Caco-2 (cell line): ENCODE measurements around the gene MTG1. TPM values are rescaled to one million over a fixed set of nuclear protein-coding genes. Genes with fewer than 3 reads are reported as not detected.

Experiments used
- BruUV-seq: library from RNA; stranded (reverse); fragments of 400-500 nt; replicated peaks from 2 replicates; lab custom pipeline; 2021; lab: Mats Ljungman, UMichigan
- CTCF ChIA-PET: fragments of 300-600 bp; sonication (Branson Sonifier 250); formaldehyde crosslinking; loops from one replicate; lab custom pipeline; 2022; ENCODE audit warnings: antibody characterized with exemption; lab: Charles Lee
- POLR2A ChIA-PET: fragments of 300-600 bp; sonication (Branson Sonifier 250); formaldehyde crosslinking; loops from one replicate; lab custom pipeline; 2022; ENCODE audit warnings: antibody characterized with exemption; lab: Charles Lee
- DNase-seq, 2 experiments: peaks; one replicate each; pipeline versions ENCODE4 v3.0.0 to v3.0.0-alpha.2; 2020 to 2022
- H3K27me3 ChIP-seq: replicated peaks from 2 replicates; pipeline ENCODE4 v1.6.0; 2011; ENCODE audit warnings: low read length; ENCODE audit not compliant: control insufficient read depth, insufficient read depth
- H3K36me3 ChIP-seq: 2 replicates; pipeline ENCODE4 v1.5.1; 2011; ENCODE audit warnings: low read length; ENCODE audit not compliant: control insufficient read depth, insufficient read depth
- H3K4me1 ChIP-seq: fragments of 250-450 bp; sonication (Bioruptor Pico); 2 replicates; pipeline ENCODE4 v1.5.1; 2020; ENCODE audit warnings: mild to moderate bottlenecking
- H3K4me3 ChIP-seq: 2 replicates; pipeline ENCODE4 v1.5.1; 2011; ENCODE audit warnings: low read depth, mild to moderate bottlenecking, control low read depth, low read length
- H3K9me3 ChIP-seq: fragments of 250-450 bp; sonication (Bioruptor Pico); 2 replicates; pipeline ENCODE4 v1.5.1; 2020; ENCODE audit warnings: mild to moderate bottlenecking, moderate library complexity
- H3K27ac Mint-ChIP-seq: one replicate; pipeline ENCODE4 v1.8.0; 2022; ENCODE audit warnings: mixed read lengths; ENCODE audit not compliant: unreplicated experiment
- H3K27me3 Mint-ChIP-seq: one replicate; pipeline ENCODE4 v1.8.0; 2022; ENCODE audit warnings: mixed read lengths; ENCODE audit not compliant: insufficient read depth, unreplicated experiment
- H3K36me3 Mint-ChIP-seq: one replicate; pipeline ENCODE4 v1.8.0; 2022; ENCODE audit warnings: mild to moderate bottlenecking, mixed read lengths; ENCODE audit not compliant: insufficient read depth, unreplicated experiment
- H3K4me1 Mint-ChIP-seq: one replicate; pipeline ENCODE4 v1.8.0; 2022; ENCODE audit warnings: low read depth, mixed read lengths; ENCODE audit not compliant: unreplicated experiment
- H3K4me3 Mint-ChIP-seq: one replicate; pipeline ENCODE4 v1.8.0; 2022; ENCODE audit warnings: mild to moderate bottlenecking, moderate library complexity, mixed read lengths; ENCODE audit not compliant: unreplicated experiment
- H3K9me3 Mint-ChIP-seq: one replicate; pipeline ENCODE4 v1.8.0; 2022; ENCODE audit warnings: mixed read lengths; ENCODE audit not compliant: unreplicated experiment
- CTCF ChIP-seq, 2 experiments: fragments of 200-600 bp in 1 of 2; IDR thresholded peaks; 1 replicate in 1 of 2; 2 replicates in 1 of 2; pipeline versions ENCODE4 v1.5.1 to v1.8.0; 2011 to 2022; ENCODE audit warnings: antibody characterized with exemption in 1 of 2, control low read depth in 1 of 2, inconsistent platforms in 1 of 2, low read depth in 1 of 2, low read length in 1 of 2, mild to moderate bottlenecking in 1 of 2, moderate library complexity in 1 of 2; ENCODE audit not compliant: insufficient read depth in 1 of 2, severe bottlenecking in 1 of 2, unreplicated experiment in 1 of 2
- intact Hi-C: fragments of 100-400 bp; cut with micrococcal nuclease; formaldehyde crosslinking; loops from one replicate; pipeline ENCODE4 v1.10.0; 2022; ENCODE audit not compliant: unreplicated experiment
- total RNA-seq: library from RNA; stranded (reverse); gene quantifications from 2 replicates; pipeline ENCODE4 v1.2.3, GENCODE V29; 2022

The MTG1 gene
- total RNA-seq, 1 experiment from 2014 or later: 113 TPM

GRCh38 chr10:133446979-133447378 is 53.0 kb downstream of the MTG1 start:
- H3K9me3 Mint-ChIP-seq: peaks cover 37% of the 10 kb centered on the region
- H3K36me3 ChIP-seq: no peaks in the 10 kb centered on the region
- H3K4me3 Mint-ChIP-seq: no peak overlapping the region
- CTCF ChIA-PET: no interaction called here
- BruUV-seq: no TSS peak
- peaks cover 6% of the 10 kb centered on the region for H3K36me3 Mint-ChIP-seq
- no peaks in the 10 kb centered on the region for H3K27me3 ChIP-seq
- intact Hi-C loops: no loop called here
- H3K27me3 Mint-ChIP-seq: peaks cover 7% of the 10 kb centered on the region
- H3K4me3 ChIP-seq: no peak overlapping the region
- no peak for TF ChIP-seq CTCF (IDR thresholded peaks at IDR 0.05; ENCODE audit: insufficient read depth in 1 of 2, low read depth in 1 of 2, low read length in 1 of 2, severe bottlenecking in 1 of 2, unreplicated experiment in 1 of 2)
- POLR2A ChIA-PET: no interaction called here
- peaks cover 37% of the 10 kb centered on the region for H3K9me3 ChIP-seq
- H3K4me1 ChIP-seq: no peaks in the 10 kb centered on the region
- DNase-seq: no peak
- H3K27ac Mint-ChIP-seq: no peak overlapping the region
- H3K4me1 Mint-ChIP-seq: no peaks in the 10 kb centered on the region

GRCh38 chr10:133448120-133448519 is 54.2 kb downstream of the MTG1 start:
- H3K9me3 ChIP-seq: peaks cover 37% of the 10 kb centered on the region
- TF ChIP-seq CTCF (IDR thresholded peaks at IDR 0.05; ENCODE audit: insufficient read depth in 1 of 2, low read depth in 1 of 2, low read length in 1 of 2, severe bottlenecking in 1 of 2, unreplicated experiment in 1 of 2): no peak
- peaks cover 6% of the 10 kb centered on the region for H3K36me3 Mint-ChIP-seq
- intact Hi-C loops: no loop called here
- H3K27me3 ChIP-seq: no peaks in the 10 kb centered on the region
- H3K4me3 Mint-ChIP-seq: no peak overlapping the region
- H3K9me3 Mint-ChIP-seq: peaks cover 41% of the 10 kb centered on the region
- H3K27me3 Mint-ChIP-seq: peaks cover 3% of the 10 kb centered on the region
- DNase-seq: no peak
- H3K4me3 ChIP-seq: no peak overlapping the region
- H3K27ac Mint-ChIP-seq: no peak overlapping the region
- no peaks in the 10 kb centered on the region for H3K4me1 ChIP-seq
- ChIA-PET POLR2A (no interaction called here), CTCF (no interaction called here)
- H3K4me1 Mint-ChIP-seq: no peaks in the 10 kb centered on the region
- no TSS peak for BruUV-seq
- H3K36me3 ChIP-seq: no peaks in the 10 kb centered on the region

- no peak for DNase-seq
- Histone ChIP-seq H3K36me3 (no peaks in the 10 kb centered on the region), H3K4me3 (no peak overlapping the region), H3K4me1 (no peaks in the 10 kb centered on the region), H3K9me3 (peaks cover 36% of the 10 kb centered on the region), H3K27me3 (peaks cover 1% of the 10 kb centered on the region; the same call in 1 of the 2 replicates)
- peaks cover 45% of the 10 kb centered on the region for H3K9me3 Mint-ChIP-seq
- no peak overlapping the region for H3K4me3 Mint-ChIP-seq
- no peak overlapping the region for H3K27ac Mint-ChIP-seq
- intact Hi-C loops: no loop called here
- no peaks in the 10 kb centered on the region for H3K4me1 Mint-ChIP-seq
- BruUV-seq: no TSS peak
- CTCF ChIA-PET: interaction anchor here (0.6 kb wide), 1 partner anchor 131 kb away, joined by 3 read pairs; no protein-coding TSS in a partner anchor
- peaks cover 10% of the 10 kb centered on the region for H3K27me3 Mint-ChIP-seq
- peaks cover 6% of the 10 kb centered on the region for H3K36me3 Mint-ChIP-seq
- no peak for TF ChIP-seq CTCF (IDR thresholded peaks at IDR 0.05; ENCODE audit: insufficient read depth in 1 of 2, low read depth in 1 of 2, low read length in 1 of 2, severe bottlenecking in 1 of 2, unreplicated experiment in 1 of 2)
- POLR2A ChIA-PET: no interaction called here
Measured at GRCh38 chr10:133451346-133451745, 57.4 kb downstream of the MTG1 start.
